Stimulated activated CD4-positive, alpha-beta T cell treated with anti-CD3 and anti-CD28 coated beads, Interleukin-1b, Interleukin-23, amount 100 ng/mL, for 1 hour (primary cell): ENCODE measurements around the gene PSMB7.

Experiments
- DNase-seq, 2 donors: peaks; one replicate each; pipeline ENCODE4 v3.0.0-alpha.2; 2020; ENCODE audit warnings: low read depth in 2 of 2

The PSMB7 gene

GRCh38 chr9:124415102-124415851, at the start of gene PSMB7:
TSS of gene PSMB7 (minus strand) at chr9:124415442. CDS start at chr9:124415425, 17 bp downstream.
- DNase-seq: peak; percentile 90 to 95

- DNase-seq: no peak
Measured at GRCh38 chr9:124462739-124463138, 47.5 kb upstream of the PSMB7 start.

GRCh38 chr9:124458441-124458840, 43.2 kb upstream of the PSMB7 start:
- no peak for DNase-seq

- no peak for DNase-seq
Measured at GRCh38 chr9:124457887-124458431, 42.7 kb upstream of the PSMB7 start.

GRCh38 chr9:124457079-124457886, 42.0 kb upstream of the PSMB7 start:
- no peak for DNase-seq

GRCh38 chr9:124456341-124457078, 41.3 kb upstream of the PSMB7 start:
- DNase-seq: no peak

GRCh38 chr9:124455820-124456219, 40.6 kb upstream of the PSMB7 start:
- DNase-seq: no peak

- no peak for DNase-seq
Measured at GRCh38 chr9:124454791-124455443, 39.7 kb upstream of the PSMB7 start.

- no peak for DNase-seq
Measured at GRCh38 chr9:124454296-124454695, 39.1 kb upstream of the PSMB7 start.

GRCh38 chr9:124453586-124454191, 38.4 kb upstream of the PSMB7 start:
- DNase-seq: no peak

GRCh38 chr9:124452841-124453585, 37.8 kb upstream of the PSMB7 start:
- no peak for DNase-seq

- DNase-seq: no peak
Measured at GRCh38 chr9:124452326-124452725, 37.1 kb upstream of the PSMB7 start.

GRCh38 chr9:124450931-124451661, 35.9 kb upstream of the PSMB7 start:
- no peak for DNase-seq

GRCh38 chr9:124450241-124450924, 35.1 kb upstream of the PSMB7 start, which contains the start of gene ADGRD2:
TSS of gene ADGRD2 (plus strand) at chr9:124450451. CDS start at chr9:124451667, 1,216 bp downstream.
- DNase-seq: no peak

- no peak for DNase-seq
Measured at GRCh38 chr9:124449381-124450151, 34.3 kb upstream of the PSMB7 start.

GRCh38 chr9:124448019-124448418, 32.8 kb upstream of the PSMB7 start:
- DNase-seq: no peak

- no peak for DNase-seq
Measured at GRCh38 chr9:124447297-124447661, 32.0 kb upstream of the PSMB7 start.

GRCh38 chr9:124444166-124444565, 28.9 kb upstream of the PSMB7 start:
- no peak for DNase-seq
